HEK293T (cell line): Measurements from ENCODE around the gene HOXD13.

Experiments
- BHLHE40 ChIP-seq: fragments of 450-650 bp; IDR thresholded peaks from 2 replicates; pipeline ENCODE4 v1.6.1; 2016; ENCODE audit warnings: mild to moderate bottlenecking, moderate library complexity, borderline replicate concordance
- CTBP1 ChIP-seq: fragments of 450-650 bp; IDR thresholded peaks from 2 replicates; pipeline ENCODE4 v1.6.1; 2016; ENCODE audit warnings: borderline replicate concordance
- FOXK2 ChIP-seq: fragments of 450-650 bp; IDR thresholded peaks from 2 replicates; pipeline ENCODE4 v1.6.1; 2016; ENCODE audit warnings: mild to moderate bottlenecking

- TF ChIP-seq BHLHE40 (no peak), CTBP1 (no peak), FOXK2 (no peak)
Measured at GRCh38 chr2:176114120-176114929, 21.8 kb downstream of the HOXD13 start.
